Activated T-helper 1 cell treated with anti-CD3 and anti-CD28 coated beads, Interleukin-2, amount 50 U/mL, for 16 hours (primary cell): ENCODE data around the gene HOTAIR.

Experiments used
- DNase-seq, 2 donors: peaks; one replicate each; pipeline ENCODE4 v3.0.0-alpha.2; 2020; ENCODE audit warnings: low read depth in 1 of 2, low spot score in 1 of 2

The HOTAIR gene

DNA sequence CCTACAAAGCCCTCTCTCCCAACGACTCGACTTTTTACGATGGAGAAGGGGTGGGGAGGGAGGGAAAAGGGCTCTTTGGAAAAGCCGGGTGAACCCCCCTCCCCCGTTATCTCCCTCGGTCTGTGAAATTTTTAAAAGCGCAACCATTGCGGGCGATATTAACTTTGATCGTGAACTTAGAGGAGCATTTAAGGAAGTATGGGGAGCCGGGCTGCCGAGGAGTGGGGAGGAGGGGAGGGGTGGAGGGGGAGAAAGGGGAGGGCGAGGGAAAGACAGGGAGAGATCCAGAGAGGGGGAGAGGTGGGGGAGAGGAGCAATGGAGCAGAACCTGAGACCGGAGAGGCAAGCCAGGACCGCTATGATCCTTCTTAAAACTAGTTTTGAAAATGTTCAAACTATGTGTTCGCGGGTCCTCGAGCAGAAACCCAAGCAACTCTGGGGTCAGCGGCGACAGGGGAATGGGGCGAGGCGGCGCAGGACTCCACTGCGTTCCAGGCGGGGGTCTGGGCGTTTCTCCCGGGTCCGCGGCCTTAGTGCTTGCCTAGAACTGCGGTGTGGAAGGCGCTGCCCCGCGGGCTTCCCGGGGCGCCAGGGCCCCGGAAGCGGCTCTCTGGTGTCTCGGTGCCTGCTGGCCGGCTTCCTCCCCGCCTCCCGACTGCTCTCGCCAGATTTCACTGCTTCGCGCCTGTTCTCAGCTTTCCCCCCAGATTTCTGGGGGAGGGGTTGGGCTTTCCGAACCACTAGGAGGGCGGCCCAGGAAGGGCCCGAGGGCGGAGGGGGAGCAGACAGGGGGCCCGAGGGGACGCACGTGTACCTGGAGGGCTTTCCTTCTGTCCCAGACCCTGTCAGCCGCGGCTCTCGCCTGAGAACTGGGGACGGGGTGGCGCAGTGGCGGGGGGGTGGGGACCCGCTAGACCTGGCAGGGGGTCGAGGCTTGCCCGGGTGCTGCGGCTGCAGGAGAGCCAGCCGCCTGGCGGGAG, at the start of gene HOTAIR:
TSS of gene HOTAIR (minus strand) at position 871 of the 980 bp plus-strand sequence.
- DNase-seq: no peak

DNA sequence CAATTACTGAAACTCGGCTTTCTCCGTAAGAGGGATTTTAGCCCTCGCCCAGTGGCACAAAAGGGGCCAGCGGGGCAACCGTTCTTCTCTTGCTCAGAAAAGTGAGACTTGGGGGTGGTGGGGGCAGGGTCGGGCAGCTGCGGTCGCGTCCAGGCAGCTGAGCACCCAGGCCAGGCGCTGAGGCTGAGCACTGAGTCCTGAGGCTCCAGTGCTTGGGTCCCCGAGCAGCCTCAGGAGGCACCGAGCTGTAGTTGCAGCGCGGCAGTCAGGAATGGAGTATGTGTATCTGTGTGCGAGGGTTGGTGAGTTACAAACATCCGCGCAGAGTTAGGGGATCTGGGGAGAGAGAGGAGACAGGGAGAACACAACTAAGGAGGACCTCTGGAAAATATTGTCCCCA, 49.4 kb upstream of the HOTAIR start:
- DNase-seq: no peak

DNA sequence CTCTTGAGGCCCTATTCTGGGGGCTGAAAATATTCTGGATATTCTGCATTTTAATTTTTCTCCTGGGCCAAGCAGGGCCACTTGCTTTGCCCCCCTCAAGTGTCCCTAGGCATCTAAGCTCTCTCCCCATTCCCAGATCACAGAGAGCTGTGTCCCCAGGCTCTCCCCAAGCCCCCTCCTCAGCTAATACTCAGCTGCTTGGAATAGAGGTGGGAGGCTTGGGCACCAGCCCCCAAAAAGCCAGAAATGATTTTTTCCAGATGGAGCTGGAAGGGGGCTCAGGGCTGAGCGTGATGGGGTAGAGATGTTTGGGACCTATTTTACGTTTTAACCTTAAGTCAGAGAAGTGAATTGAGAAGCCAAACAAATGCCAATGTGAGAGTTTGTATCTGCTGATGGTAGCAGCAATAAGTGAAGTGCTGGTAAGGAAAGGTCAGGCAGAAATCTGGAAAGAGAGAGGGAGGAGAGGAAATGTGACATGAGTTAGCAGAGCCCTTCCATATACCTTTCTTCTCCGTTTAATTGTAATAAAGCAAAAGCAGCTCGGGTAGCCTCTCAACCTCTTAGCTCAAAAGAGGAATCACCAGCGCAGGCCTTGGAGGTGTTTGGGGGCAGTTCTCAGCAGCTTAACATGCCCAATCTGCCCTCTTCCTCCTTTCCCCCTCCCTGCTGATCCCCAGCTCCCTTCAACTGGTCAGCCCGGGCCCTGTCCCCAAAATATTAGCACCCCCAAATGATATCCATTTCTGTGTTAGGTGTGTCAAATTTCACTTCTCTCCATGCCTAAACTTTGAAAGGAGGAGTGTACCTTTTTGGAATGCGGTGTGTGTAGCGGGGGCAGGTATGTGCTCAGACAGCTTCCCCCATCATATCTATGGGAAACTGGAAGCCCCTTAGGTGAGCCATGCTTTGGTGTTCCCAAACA, 48.5 kb upstream of the HOTAIR start:
- no peak for DNase-seq

DNA sequence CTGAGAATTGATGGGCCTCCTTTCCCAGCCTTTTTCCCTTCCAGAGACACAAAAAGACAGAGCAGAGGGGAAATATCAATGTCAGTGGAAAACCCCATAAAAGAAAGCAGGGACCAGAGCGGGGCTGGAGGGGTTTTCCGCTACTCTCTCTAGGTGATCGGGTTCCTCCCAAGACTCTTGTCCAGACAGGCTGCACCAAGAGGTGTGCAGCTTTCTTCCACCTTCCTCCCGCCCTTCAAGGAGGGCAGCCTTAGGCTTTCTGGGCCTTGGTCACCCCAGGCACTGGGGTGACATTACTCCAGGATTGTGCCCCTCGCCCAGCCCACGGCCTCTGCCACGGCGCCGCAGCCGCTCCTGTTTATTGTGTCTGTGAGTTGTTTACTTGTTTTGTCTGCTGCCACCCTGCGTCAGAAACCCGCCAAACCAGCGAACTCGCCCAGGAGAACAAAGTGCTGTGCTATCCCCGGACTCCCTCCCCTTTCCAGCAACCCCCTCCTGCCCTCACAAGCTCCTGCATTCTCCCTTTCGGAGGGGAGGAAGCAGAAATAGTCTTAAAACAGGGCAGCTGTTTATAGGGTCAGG, 46.8 kb upstream of the HOTAIR start:
- DNase-seq: no peak

DNA sequence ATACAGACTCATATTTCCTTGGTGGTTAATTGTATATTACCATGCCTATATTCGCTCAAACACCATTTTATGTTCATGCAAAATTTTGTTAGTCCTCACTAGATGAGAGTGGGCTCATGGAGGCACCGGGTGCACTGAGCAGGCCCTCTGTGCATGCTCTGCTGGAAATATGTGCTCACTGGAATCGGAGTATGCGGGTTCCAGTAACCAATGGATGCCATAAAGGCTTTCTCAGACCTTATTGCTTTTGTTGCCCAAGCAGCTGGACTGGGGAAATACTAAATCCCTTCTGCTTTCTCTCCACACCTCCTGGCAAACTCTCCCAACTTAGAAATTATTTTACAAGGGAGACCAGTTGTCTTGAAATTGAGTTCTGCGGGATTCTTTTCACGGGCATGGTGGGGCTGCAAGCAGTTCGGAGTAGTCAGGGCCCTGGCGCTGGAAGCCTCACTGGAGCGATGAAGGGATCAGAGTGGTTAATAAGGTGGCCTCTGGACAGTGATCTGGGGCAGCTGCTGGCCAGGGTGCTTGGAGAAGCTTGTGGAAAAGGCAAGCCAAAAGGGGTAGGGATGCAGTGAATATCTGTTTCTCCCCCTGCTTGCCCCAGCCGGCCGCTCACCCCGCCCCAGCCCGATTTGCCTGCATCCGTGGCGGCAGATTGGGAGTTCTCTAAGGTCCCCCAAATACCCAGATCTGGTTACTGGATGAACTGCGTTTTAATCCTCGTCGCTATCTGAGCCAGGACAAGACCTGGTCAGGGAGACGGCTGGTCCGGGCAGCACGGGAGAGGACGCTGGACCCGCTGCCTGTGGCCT, 46.0 kb upstream of the HOTAIR start:
- no peak for DNase-seq

DNA sequence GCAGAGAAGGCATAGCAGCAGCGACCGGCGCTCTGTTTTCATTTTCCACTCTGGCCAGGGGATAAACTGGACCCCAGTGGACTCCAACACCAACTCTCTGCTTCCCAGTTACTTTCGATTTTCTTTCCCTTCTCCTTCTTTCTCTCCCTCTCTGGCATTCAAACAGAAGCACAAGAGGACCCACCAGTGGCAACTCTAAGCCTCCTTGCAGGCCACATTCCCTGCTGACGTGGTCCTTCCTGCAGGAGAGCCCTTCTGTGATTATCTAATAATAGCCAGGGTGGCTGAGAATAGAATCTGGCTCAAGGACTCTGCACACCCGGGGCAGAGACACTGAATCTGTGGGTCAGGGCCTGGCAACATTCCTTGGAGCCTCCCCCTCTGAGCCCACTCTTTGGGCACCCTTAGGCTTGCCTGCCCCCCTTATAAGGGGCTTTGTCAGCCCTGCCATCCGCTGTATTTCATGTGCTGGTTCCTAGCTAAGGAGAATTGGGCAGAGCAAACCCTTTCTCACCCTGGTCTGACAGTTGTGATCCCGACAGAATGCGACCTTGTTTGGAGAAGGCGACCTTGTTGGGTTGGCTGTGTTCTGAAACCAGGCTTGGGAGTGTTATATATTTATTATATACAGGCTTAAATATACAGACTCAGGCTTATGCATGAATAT, 45.3 kb upstream of the HOTAIR start:
- DNase-seq: no peak

DNA sequence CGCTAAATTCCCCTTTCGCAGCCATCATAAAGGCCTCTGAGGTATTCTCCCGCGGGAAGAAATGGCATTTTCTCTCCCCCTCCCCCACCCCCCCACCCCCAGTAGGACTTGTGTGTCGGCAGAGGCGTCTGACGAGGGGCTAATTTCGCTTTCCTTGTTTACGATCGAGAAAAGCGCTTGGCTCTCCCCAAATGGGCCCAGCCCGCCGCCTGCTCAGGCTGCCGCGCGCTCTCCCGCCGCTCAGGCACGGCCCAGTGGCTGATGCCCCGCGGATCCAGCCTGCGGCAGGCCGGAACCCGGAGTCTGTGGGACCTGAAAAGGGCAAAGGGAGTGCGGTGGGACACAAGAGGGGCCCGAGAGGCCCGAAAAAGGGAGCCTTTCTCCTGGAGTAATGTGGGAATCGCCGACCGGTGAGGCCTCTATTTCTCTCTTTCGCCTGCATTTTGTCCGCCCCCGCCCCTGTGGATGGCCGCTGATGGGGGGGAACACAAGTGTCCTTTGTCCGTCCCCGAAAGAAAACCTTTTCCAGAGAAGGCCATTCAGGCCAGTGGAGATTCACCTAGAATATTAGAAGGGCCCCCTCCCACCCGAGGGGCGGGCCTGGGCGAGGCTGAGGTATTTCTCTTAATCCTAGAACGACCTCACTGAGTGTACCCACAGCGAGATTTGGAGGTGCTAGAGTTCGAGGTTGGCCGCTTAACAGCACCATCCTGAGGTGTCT, 44.5 kb upstream of the HOTAIR start:
- DNase-seq: no peak

DNA sequence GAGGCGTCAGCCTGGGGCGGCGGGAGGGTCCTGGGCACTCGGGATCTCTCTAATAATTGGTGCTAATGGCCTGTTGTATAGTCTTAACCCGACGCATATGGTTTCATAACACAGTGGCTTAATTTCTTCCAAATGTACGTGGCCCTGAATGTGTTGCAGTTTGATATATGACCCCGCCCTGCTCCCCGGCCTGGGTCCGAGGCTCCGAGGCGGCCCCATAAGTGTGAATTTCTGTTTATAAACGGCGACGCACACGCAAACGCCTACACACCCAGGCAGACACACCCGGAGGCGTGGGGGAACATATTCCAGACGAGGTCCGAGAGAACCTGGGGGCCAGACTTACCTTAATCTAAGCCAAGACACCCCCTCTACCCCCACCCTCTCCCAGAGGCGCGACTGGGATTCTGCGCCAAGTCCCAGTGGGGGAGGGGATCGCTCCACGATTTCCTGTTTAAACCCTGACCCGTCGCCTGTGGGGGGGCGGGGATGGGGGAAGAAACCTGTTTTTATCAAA, 43.8 kb upstream of the HOTAIR start:
- DNase-seq: no peak

DNA sequence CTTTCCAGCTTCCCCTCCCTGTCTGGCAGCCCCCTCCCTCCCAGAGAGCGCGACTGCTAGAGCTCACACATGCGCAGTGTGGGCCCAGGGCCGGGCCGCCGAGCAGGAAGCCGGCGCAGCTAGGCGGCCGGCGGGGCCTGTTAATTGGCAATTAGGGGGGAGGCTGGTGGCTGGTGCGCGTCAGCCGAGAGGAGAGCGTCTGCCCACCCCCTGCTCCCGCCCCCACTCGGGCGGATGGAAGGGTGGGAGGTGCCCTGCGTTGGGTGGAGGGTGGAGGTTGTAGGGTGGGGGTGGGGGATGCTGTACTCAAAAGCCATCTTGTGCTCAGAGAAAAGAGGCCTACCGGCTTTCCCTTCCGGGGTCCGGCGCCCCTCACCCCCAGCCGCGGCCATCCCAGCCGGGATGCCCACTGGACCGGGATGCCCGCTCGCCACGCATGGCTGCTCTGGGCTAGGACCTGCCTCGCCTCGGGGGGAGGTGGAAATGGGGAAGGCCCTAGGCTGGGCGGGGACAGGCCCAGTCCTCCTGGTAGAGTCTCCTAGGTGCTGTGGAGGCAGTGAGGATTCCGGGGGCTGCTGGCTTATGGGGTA, 43.2 kb upstream of the HOTAIR start:
- DNase-seq: peak; percentile 31 to 37

DNA sequence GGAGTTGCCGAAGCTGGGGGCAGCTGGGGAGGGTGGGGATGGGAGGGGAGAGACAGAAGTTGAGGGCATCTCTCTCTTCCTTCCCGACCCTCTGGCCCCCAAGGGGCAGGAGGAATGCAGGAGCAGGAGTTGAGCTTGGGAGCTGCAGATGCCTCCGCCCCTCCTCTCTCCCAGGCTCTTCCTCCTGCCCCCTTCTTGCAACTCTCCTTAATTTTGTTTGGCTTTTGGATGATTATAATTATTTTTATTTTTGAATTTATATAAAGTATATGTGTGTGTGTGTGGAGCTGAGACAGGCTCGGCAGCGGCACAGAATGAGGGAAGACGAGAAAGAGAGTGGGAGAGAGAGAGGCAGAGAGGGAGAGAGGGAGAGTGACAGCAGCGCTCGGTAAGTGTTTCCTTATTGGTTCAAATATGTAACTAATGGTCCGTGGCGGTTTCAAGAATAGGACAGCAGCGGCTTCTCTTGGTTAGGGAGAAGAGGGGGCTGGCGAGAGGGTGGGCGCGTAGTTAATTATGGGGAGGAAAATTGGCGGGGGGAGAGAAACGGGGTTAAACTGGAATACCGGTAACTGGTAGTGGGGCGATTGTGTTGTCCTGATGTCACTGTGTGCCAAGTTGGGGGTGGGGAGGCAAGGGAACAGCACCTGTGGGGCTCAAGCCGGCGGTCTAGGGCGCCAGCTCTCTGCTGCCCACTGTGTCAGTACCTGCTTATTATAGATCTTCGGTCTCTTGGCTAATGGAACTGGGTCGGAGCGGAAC, 42.5 kb upstream of the HOTAIR start:
- no peak for DNase-seq

DNA sequence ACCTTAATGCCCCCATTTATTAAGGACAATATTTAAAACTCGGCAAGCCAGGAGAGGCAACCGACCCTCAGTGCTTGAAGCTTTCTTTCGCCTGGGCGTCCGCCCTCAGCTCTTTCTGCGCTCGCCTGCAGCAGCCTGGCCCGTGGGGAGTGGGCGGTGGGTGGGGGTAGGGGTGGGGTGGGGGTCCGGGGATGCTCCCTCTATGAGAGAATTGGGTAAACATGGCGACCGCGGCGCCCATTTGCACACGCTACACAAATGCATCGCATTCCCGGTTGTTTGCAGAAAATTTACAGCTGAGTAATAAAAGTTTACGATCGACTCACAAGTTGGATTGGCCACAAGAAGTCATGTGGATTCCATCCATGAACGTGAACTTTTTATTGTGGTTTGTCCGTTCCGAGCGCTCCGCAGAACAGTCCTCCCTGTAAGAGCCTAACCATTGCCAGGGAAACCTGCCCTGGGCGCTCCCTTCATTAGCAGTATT, 41.8 kb upstream of the HOTAIR start:
- DNase-seq: no peak

DNA sequence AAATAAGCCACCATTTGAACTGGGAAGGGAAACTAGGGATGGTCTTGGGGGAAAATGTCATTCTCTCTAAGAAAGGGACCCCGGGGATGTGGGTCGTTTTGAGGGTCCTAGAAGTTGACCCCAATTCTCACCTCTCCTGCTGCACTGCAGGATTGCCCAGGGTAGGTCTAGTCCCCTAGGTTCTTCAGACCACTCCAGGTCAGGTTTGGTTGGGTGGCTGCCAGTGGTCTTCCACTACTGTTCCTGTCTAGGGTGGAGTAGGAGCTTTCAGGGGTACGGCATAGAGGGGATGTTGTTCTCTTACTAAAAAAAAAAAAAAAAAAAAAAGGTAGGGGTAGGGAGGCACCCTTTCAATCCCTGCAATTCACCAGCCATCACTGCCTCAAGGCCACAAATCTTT, 41.3 kb upstream of the HOTAIR start:
- no peak for DNase-seq

DNA sequence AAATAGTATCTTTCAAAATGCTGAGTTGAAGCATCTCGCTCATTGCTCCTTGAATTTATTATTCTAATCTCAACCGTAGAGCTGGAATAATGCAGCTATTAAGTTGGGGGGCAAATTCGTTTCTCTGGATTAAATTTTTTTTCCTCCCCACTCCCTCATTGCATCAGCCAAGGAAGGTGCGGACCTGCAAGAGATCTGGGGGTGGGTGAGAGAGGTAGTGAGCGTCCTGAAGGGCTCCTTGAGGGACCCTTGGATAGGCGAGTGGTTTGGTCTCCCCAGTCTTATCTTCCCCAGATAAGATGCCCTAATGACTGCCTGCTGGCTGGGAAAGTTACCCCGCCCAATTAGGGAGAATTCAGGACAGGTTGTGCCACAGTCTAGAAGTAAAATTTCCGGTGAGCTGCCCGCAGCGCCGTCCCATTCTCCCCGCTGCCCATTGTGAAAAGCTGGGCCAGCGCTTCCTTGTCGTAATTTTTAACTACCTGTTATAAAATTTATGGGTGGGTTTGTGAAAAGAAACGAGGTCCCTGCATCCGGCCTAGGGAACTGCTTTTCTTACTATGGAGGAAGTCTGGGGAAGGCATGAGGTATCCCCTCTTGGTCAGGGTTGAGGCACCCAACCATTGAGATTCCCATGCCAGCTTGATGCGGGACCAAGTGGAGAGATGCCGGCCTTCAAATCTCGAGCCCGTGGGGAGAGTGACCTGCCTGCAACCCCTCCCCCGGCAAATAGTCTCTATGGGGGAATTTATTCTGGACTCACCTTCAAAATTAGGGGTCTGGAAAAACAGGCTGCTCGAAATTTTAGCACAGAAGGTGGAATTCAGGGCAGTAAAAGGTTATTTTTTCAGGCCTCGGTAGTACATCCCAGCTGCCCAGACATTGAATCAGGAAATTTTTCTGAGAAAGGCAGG, 40.5 kb upstream of the HOTAIR start:
- no peak for DNase-seq

DNA sequence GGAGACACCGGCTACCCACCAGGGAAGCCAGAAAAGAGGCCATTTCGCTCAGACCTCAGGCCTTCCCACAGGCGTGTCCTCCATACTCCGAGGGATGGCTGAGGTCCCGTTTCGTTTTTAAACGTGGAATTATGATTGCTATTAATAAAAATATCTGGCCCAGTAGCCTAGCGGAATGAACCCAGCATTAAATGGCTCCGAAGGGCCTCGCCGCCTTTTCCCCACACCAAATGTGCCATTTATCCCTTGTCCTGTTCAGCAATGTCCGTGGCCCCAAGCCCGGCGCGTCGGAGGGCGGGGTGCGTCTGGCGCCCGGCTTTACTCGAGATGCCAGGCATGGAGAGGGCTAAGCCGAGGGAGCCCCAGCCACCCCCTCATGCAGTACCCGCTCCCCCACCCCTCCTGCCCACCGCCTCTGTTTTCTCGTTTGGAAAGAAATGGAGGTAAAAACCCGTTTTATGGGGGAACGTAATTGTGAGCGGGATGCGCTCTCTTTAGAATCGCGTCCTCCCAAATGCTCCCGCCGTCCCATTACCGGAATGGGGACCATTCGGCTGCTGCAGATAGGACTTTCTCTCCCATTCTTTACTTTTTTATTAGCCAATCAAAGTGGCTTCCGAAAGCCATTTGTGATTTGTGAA, 39.7 kb upstream of the HOTAIR start:
- no peak for DNase-seq

DNA sequence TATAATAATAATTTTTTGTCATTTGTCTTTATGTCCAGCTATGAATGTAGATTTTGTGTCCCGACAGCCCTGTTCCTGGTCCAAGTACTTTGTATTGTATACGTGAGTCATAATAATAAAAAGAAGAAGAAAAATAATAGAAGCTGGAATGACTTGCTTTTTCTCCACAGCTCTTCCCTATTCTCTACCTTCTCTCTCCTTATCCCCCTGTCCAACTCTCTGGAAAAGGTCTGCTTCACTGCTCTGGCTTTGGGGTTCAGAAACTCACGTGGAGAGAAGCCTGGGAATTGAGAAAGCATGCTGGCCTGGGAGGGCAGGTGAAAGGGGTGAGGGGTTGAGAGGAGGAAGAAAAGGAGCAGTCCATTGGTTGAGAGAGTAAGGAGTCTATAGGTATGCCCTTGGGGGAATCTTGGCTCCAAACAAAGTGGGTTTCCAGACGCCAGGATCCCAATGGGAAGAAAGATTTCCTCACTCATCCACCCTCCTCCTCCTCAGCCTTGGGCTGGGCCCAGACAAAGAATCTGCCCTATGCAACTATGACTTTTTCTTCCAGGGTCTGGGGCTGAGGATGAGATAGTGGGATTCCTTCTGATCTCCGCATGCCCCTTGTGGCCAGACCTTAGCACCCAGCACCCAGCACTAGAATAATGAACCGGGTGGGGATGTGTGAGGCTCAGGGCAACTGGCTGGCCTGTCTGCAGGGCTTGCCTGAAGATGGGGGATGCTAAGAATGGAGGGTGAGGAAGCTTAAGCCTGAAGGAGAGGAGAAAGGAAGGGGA, 38.1 kb upstream of the HOTAIR start:
- DNase-seq: no peak
